Hepatocyte (in vitro differentiated cells): ENCODE data around the gene PRSS50. TPM values are rescaled to one million over a fixed set of nuclear protein-coding genes. Genes with fewer than 3 reads are reported as not detected.

Experiments used
- DNase-seq: peaks from one replicate; pipeline ENCODE4 v3.0.0-alpha.2; 2016; ENCODE audit warnings: low spot score
- H2AFZ ChIP-seq: fragments of 200-600 bp; sonication (generic); 2 replicates; pipeline ENCODE4 v1.6.0; 2016; ENCODE audit warnings: antibody characterized with exemption, mild to moderate bottlenecking
- H3K27ac ChIP-seq: fragments of 200-600 bp; sonication (generic); 2 replicates; pipeline ENCODE4 v1.5.1; 2016; ENCODE audit warnings: mild to moderate bottlenecking
- H3K27me3 ChIP-seq: fragments of 200-600 bp; sonication (generic); 2 replicates; pipeline ENCODE4 v1.6.1; 2016
- H3K36me3 ChIP-seq: fragments of 200-600 bp; sonication (generic); replicated peaks from 2 replicates; pipeline ENCODE4 v1.5.1; 2016; ENCODE audit warnings: low read depth; ENCODE audit not compliant: insufficient read depth
- H3K4me1 ChIP-seq: fragments of 200-600 bp; sonication (generic); 2 replicates; pipeline ENCODE4 v1.5.1; 2016; ENCODE audit warnings: mild to moderate bottlenecking, moderate library complexity; ENCODE audit not compliant: insufficient read depth
- H3K4me2 ChIP-seq: fragments of 200-600 bp; sonication (generic); 2 replicates; pipeline ENCODE4 v1.6.0; 2016
- H3K4me3 ChIP-seq: fragments of 200-600 bp; sonication (generic); 2 replicates; pipeline ENCODE4 v1.5.1; 2016; ENCODE audit warnings: mild to moderate bottlenecking
- H3K79me2 ChIP-seq: fragments of 200-600 bp; sonication (generic); 2 replicates; pipeline ENCODE4 v1.6.0; 2017; ENCODE audit warnings: mild to moderate bottlenecking
- H3K9me2 ChIP-seq: fragments of 200-600 bp; sonication (generic); replicated peaks from 2 replicates; pipeline ENCODE4 v1.6.0; 2017; ENCODE audit warnings: mild to moderate bottlenecking; ENCODE audit not compliant: insufficient read depth
- H3K9me3 ChIP-seq: fragments of 200-600 bp; sonication (generic); 2 replicates; pipeline ENCODE4 v1.5.1; 2016; ENCODE audit warnings: low read depth, mild to moderate bottlenecking
- H4K20me1 ChIP-seq: fragments of 200-600 bp; sonication (generic); 2 replicates; pipeline ENCODE4 v1.6.0; 2016; ENCODE audit warnings: mild to moderate bottlenecking; ENCODE audit not compliant: insufficient read depth, poor library complexity, severe bottlenecking
- CTCF ChIP-seq: fragments of 200-600 bp; sonication (generic); IDR thresholded peaks from 2 replicates; pipeline ENCODE4 v1.5.1; 2016; ENCODE audit warnings: antibody characterized with exemption, mild to moderate bottlenecking; ENCODE audit not compliant: poor library complexity
- EZH2 ChIP-seq: fragments of 200-600 bp; sonication (generic); IDR thresholded peaks from 2 replicates; pipeline ENCODE4 v1.6.1; 2016; ENCODE audit warnings: antibody characterized with exemption, mild to moderate bottlenecking, borderline replicate concordance
- EZH2phosphoT487 ChIP-seq: fragments of 200-600 bp; sonication (generic); IDR thresholded peaks from one replicate; pipeline ENCODE4 v1.6.1; 2018; ENCODE audit warnings: antibody characterized with exemption, mild to moderate bottlenecking, low read depth, moderate library complexity; ENCODE audit not compliant: unreplicated experiment, severe bottlenecking
- WGBS: methylation state at CpG from one replicate; pipeline ENCODE4 v1.1.6; 2016; ENCODE audit warnings: low lambda C conversion rate; ENCODE audit errors: missing lambda C conversion rate; 5-methylcytosine and 5-hydroxymethylcytosine counted together
- polyA plus RNA-seq: library from polyadenylated mRNA; unstranded; fragments of >200 nt; fragmentation: Nextera tagmentation; extraction: Ambion mirVana; gene quantifications from 2 replicates; pipeline ENCODE4 v1.2.1, GENCODE V29; 2016
- total RNA-seq: library from RNA; depleted of rRNA; stranded (reverse); fragments of >200 nt; gene quantifications from 2 replicates; pipeline ENCODE4 v1.2.3, GENCODE V29; 2014

Gene PRSS50
- total and polyA plus RNA-seq, 2 experiments from 2014 or later = 0.33 to 1.4 TPM

GRCh38 chr3:46734773-46735172 lies 17.1 kb upstream of the PRSS50 start:
- H4K20me1 ChIP-seq = no peaks in the 10 kb centered on the region
- no peaks in the 10 kb centered on the region for H3K9me3 ChIP-seq
- H3K27ac ChIP-seq = no peak overlapping the region
- 65% methylated on average over 4 of the region's 4 CpGs for WGBS
- TF ChIP-seq EZH2 = no peak
- H3K27me3 ChIP-seq = no peaks in the 10 kb centered on the region
- H3K4me1 ChIP-seq = no peaks in the 10 kb centered on the region
- H2AFZ ChIP-seq = no peak overlapping the region
- no peaks in the 10 kb centered on the region for H3K79me2 ChIP-seq
- no peaks in the 10 kb centered on the region for H3K9me2 ChIP-seq
- no peak overlapping the region for H3K4me2 ChIP-seq
- H3K4me3 ChIP-seq = no peak overlapping the region
- DNase-seq = peak; percentile 1
- no peaks in the 10 kb centered on the region for H3K36me3 ChIP-seq

GRCh38 chr3:46733026-46733800 lies 15.5 kb upstream of the PRSS50 start:
- Histone ChIP-seq H3K79me2 (no peaks in the 10 kb centered on the region), H3K27ac (no peak overlapping the region), H3K4me3 (no peak overlapping the region), H3K4me1 (no peaks in the 10 kb centered on the region), H3K36me3 (no peaks in the 10 kb centered on the region), H4K20me1 (no peaks in the 10 kb centered on the region), H3K27me3 (no peaks in the 10 kb centered on the region), H3K9me2 (no peaks in the 10 kb centered on the region), H2AFZ (no peak overlapping the region), H3K9me3 (no peaks in the 10 kb centered on the region), H3K4me2 (no peak overlapping the region)
- WGBS = 87% methylated on average over 9 of the region's 9 CpGs
- DNase-seq = peak; percentile 1
- TF ChIP-seq EZH2 (no peak), EZH2phosphoT487 (no peak), CTCF (no peak)

- Histone ChIP-seq H3K27ac (no peak overlapping the region), H2AFZ (no peak overlapping the region), H3K9me2 (no peaks in the 10 kb centered on the region), H3K9me3 (no peaks in the 10 kb centered on the region), H3K4me3 (no peak overlapping the region), H3K36me3 (no peaks in the 10 kb centered on the region), H3K4me2 (no peak overlapping the region), H4K20me1 (no peaks in the 10 kb centered on the region), H3K79me2 (no peaks in the 10 kb centered on the region), H3K27me3 (no peaks in the 10 kb centered on the region), H3K4me1 (no peaks in the 10 kb centered on the region)
- DNase-seq = no peak
- 95% methylated on average over 3 of the region's 3 CpGs for WGBS
- no peak for TF ChIP-seq EZH2phosphoT487
- no peak for TF ChIP-seq CTCF
- TF ChIP-seq EZH2 = no peak
Measured at GRCh38 chr3:46731795-46732194, 14.1 kb upstream of the PRSS50 start.

GRCh38 chr3:46730819-46731218 lies 13.2 kb upstream of the PRSS50 start:
- no peak overlapping the region for H2AFZ ChIP-seq
- 60% methylated on average over 2 of the region's 2 CpGs for WGBS
- no peaks in the 10 kb centered on the region for H3K9me2 ChIP-seq
- no peak overlapping the region for H3K4me3 ChIP-seq
- no peaks in the 10 kb centered on the region for H3K9me3 ChIP-seq
- no peaks in the 10 kb centered on the region for H3K79me2 ChIP-seq
- no peak for TF ChIP-seq EZH2
- no peak for TF ChIP-seq EZH2phosphoT487
- no peak for TF ChIP-seq CTCF
- DNase-seq = no peak
- no peak overlapping the region for H3K4me2 ChIP-seq
- no peaks in the 10 kb centered on the region for H3K36me3 ChIP-seq
- H3K27ac ChIP-seq = no peak overlapping the region
- H3K27me3 ChIP-seq = no peaks in the 10 kb centered on the region
- no peaks in the 10 kb centered on the region for H4K20me1 ChIP-seq
- H3K4me1 ChIP-seq = peaks cover 6% of the 10 kb centered on the region
